H1 (cell line): ENCODE data around the gene HSPA5. TPM values are rescaled to one million over a fixed set of nuclear protein-coding genes. Genes with fewer than 3 reads are reported as not detected.
A peak's percentile ranks its signal among the peaks of the same experiment; 100 is the strongest.

Experiments
- CHD1 ChIP-seq: IDR thresholded peaks from 2 replicates; pipeline ENCODE4 v1.6.1; 2012; ENCODE audit warnings: low read depth, low read length, improper control_type of control experiment
- CHD2 ChIP-seq: IDR thresholded peaks from 2 replicates; pipeline ENCODE4 v1.6.1; 2012; ENCODE audit warnings: low read length, improper control_type of control experiment
- EGR1 ChIP-seq: IDR thresholded peaks from 2 replicates; pipeline ENCODE4 v1.6.1; 2011; ENCODE audit warnings: low read depth, low read length, borderline replicate concordance
- JUND ChIP-seq: IDR thresholded peaks from 2 replicates; pipeline ENCODE4 v1.6.1; 2011; ENCODE audit warnings: mild to moderate bottlenecking, improper control_type of control experiment, low read length
- NANOG ChIP-seq: IDR thresholded peaks from 2 replicates; pipeline ENCODE4 v1.6.1; 2011; ENCODE audit warnings: low read length, low read depth, mild to moderate bottlenecking, inconsistent platforms; ENCODE audit not compliant: insufficient read depth, poor library complexity, severe bottlenecking
- RAD21 ChIP-seq, 2 experiments: IDR thresholded peaks in 1 of 2; conservative IDR thresholded peaks in 1 of 2; 2 replicates each; pipeline ENCODE4 v1.6.1; 2011; ENCODE audit warnings: low read depth in 2 of 2, low read length in 2 of 2, improper control_type of control experiment in 1 of 2, inconsistent platforms in 1 of 2, mild to moderate bottlenecking in 1 of 2, moderate library complexity in 1 of 2
- SRF ChIP-seq: IDR thresholded peaks from 2 replicates; pipeline ENCODE4 v1.6.1; 2011; ENCODE audit warnings: mild to moderate bottlenecking, low read depth, low read length, moderate library complexity
- TBP ChIP-seq: IDR thresholded peaks from 2 replicates; pipeline ENCODE4 v1.6.1; 2011; ENCODE audit warnings: low read depth, low read length, improper control_type of control experiment
- polyA plus RNA-seq, 7 experiments: library from polyadenylated mRNA; depleted of rRNA in 3 of 7; stranded (reverse) in 5 of 7; unstranded in 2 of 7; fragments of >200 nt in 5 of 7; fragments of 200-250 nt in 2 of 7; gene quantifications; 1 replicate in 5 of 7; 2 replicates in 1 of 7; 4 replicates in 1 of 7; pipeline versions ENCODE4 v1.2.1 to v1.2.3, GENCODE V29; 2011 to 2013; ENCODE audit warnings: missing spikeins in 2 of 7, mixed read lengths in 2 of 7
- total RNA-seq: library from RNA; stranded (reverse); fragmentation: NEBNext Ultra II Directional; extraction: Animal tissue kit (Norgen Biotek cat#: 25700); gene quantifications from 2 replicates; pipeline ENCODE4 v1.2.1, GENCODE V29; 2021
- TF ChIP-seq, protein P1 (sequence below): fragments of 300-600 bp; sonication (generic); IDR thresholded peaks from 2 replicates; pipeline ENCODE4 v1.7.1; 2012; ENCODE audit warnings: low read length, moderate library complexity, mild to moderate bottlenecking, inconsistent platforms; ENCODE audit not compliant: insufficient replicate concordance

The HSPA5 gene
- total and polyA plus RNA-seq, 2 of the 8 experiments (the other 6 are each of a cell fraction or from before 2014, with no cell fraction given): 91.3 to 352 TPM

DNA sequence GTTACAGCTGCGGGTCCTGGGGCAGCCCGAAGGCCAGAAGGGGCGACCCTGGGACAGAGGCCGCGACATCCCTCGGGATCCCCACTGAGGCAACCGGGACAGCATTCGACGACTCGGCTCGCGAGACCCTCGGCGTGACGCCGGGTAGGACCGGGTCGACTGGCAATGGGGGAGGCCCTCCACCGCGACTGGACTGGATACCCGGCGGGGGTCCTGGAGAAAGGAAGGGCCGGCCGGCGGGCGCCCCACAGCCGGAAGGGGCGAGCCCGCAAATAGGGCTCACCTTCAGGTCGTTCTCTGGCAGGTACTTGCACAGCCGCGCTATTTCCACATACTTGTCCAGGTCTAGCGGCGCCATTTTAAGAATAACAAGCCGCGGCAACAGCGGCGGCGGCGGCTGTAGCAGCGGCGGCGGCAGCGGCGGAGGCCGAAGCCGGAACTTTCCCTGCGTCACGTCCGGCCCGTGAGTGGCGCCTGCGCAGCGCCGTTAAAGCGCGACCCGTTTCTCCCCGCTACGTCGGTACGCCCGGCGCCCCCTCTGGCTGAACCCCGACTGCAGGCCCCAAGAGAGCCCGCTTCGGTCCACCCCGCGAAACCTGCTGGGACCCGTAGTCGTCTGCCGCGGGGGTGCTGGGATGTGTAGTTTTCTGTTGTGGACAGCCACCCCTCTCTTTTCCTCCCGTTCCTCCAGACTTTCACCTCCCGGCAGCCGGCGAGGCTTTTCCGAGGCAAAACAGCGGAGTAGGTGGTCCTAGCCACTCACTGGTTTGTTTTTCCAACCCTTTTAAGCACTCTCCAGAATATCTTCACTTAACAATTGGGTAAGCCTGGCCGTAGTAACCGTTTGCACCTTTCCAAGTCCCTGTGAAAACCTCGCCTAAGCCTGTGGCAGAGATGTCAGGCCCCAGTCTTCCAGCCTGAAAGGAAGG, 51.5 kb downstream of the HSPA5 start, which contains the start of gene PPP6C (continued):
- TF ChIP-seq, protein P1, sequence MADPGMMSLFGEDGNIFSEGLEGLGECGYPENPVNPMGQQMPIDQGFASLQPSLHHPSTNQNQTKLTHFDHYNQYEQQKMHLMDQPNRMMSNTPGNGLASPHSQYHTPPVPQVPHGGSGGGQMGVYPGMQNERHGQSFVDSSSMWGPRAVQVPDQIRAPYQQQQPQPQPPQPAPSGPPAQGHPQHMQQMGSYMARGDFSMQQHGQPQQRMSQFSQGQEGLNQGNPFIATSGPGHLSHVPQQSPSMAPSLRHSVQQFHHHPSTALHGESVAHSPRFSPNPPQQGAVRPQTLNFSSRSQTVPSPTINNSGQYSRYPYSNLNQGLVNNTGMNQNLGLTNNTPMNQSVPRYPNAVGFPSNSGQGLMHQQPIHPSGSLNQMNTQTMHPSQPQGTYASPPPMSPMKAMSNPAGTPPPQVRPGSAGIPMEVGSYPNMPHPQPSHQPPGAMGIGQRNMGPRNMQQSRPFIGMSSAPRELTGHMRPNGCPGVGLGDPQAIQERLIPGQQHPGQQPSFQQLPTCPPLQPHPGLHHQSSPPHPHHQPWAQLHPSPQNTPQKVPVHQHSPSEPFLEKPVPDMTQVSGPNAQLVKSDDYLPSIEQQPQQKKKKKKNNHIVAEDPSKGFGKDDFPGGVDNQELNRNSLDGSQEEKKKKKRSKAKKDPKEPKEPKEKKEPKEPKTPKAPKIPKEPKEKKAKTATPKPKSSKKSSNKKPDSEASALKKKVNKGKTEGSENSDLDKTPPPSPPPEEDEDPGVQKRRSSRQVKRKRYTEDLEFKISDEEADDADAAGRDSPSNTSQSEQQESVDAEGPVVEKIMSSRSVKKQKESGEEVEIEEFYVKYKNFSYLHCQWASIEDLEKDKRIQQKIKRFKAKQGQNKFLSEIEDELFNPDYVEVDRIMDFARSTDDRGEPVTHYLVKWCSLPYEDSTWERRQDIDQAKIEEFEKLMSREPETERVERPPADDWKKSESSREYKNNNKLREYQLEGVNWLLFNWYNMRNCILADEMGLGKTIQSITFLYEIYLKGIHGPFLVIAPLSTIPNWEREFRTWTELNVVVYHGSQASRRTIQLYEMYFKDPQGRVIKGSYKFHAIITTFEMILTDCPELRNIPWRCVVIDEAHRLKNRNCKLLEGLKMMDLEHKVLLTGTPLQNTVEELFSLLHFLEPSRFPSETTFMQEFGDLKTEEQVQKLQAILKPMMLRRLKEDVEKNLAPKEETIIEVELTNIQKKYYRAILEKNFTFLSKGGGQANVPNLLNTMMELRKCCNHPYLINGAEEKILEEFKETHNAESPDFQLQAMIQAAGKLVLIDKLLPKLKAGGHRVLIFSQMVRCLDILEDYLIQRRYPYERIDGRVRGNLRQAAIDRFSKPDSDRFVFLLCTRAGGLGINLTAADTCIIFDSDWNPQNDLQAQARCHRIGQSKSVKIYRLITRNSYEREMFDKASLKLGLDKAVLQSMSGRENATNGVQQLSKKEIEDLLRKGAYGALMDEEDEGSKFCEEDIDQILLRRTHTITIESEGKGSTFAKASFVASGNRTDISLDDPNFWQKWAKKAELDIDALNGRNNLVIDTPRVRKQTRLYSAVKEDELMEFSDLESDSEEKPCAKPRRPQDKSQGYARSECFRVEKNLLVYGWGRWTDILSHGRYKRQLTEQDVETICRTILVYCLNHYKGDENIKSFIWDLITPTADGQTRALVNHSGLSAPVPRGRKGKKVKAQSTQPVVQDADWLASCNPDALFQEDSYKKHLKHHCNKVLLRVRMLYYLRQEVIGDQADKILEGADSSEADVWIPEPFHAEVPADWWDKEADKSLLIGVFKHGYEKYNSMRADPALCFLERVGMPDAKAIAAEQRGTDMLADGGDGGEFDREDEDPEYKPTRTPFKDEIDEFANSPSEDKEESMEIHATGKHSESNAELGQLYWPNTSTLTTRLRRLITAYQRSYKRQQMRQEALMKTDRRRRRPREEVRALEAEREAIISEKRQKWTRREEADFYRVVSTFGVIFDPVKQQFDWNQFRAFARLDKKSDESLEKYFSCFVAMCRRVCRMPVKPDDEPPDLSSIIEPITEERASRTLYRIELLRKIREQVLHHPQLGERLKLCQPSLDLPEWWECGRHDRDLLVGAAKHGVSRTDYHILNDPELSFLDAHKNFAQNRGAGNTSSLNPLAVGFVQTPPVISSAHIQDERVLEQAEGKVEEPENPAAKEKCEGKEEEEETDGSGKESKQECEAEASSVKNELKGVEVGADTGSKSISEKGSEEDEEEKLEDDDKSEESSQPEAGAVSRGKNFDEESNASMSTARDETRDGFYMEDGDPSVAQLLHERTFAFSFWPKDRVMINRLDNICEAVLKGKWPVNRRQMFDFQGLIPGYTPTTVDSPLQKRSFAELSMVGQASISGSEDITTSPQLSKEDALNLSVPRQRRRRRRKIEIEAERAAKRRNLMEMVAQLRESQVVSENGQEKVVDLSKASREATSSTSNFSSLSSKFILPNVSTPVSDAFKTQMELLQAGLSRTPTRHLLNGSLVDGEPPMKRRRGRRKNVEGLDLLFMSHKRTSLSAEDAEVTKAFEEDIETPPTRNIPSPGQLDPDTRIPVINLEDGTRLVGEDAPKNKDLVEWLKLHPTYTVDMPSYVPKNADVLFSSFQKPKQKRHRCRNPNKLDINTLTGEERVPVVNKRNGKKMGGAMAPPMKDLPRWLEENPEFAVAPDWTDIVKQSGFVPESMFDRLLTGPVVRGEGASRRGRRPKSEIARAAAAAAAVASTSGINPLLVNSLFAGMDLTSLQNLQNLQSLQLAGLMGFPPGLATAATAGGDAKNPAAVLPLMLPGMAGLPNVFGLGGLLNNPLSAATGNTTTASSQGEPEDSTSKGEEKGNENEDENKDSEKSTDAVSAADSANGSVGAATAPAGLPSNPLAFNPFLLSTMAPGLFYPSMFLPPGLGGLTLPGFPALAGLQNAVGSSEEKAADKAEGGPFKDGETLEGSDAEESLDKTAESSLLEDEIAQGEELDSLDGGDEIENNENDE: no peak
- TF ChIP-seq JUND (0 out of 2 replicates have a peak, but pooled peaks have one; percentile 44), TBP (peak; percentile 69; the same call in 1 of the 2 replicates), CHD2 (peak; percentile 28; the same call in 1 of the 2 replicates), SRF (peak; percentile 72), RAD21 (IDR thresholded peaks at IDR 0.05 in 1 of 2, conservative IDR thresholded peaks at IDR 0.05 in 1 of 2; ENCODE audit: low read depth in 2 of 2, low read length in 2 of 2) (no peak; a peak in 1 of 4 replicates), NANOG (no peak), CHD1 (no peak), EGR1 (no peak)
